Hematopoietic multipotent progenitor cell treated with erythropoietin and hydrocortisone succinate and interleukin-3 and kit ligand, for 17 days (in vitro differentiated cells): ENCODE measurements around the gene KYAT1.
A peak's percentile ranks its signal among the peaks of the same experiment; 100 is the strongest.

Experiments
- DNase-seq: peaks from one replicate; pipeline ENCODE4 v3.0.0-alpha.2; 2015; ENCODE audit warnings: low spot score

KYAT1 gene

GRCh38 chr9:128908372-128908771, 26.6 kb upstream of the KYAT1 start:
- DNase-seq: no peak

GRCh38 chr9:128906741-128907140, 25.0 kb upstream of the KYAT1 start:
- DNase-seq: no peak

- DNase-seq: no peak
Observed at GRCh38 chr9:128905964-128906363, 24.2 kb upstream of the KYAT1 start.

- no peak for DNase-seq
Observed at GRCh38 chr9:128903871-128904620, 22.3 kb upstream of the KYAT1 start.

GRCh38 chr9:128903079-128903461, 21.3 kb upstream of the KYAT1 start:
- DNase-seq: no peak

- no peak for DNase-seq
Observed at GRCh38 chr9:128902351-128903078, 20.8 kb upstream of the KYAT1 start.

GRCh38 chr9:128901822-128902221, 20.1 kb upstream of the KYAT1 start:
- no peak for DNase-seq

- DNase-seq: no peak
Observed at GRCh38 chr9:128901379-128901778, 19.6 kb upstream of the KYAT1 start.

- peak; percentile 46 for DNase-seq
Observed at GRCh38 chr9:128899566-128900322, 18.0 kb upstream of the KYAT1 start.

GRCh38 chr9:128898845-128899565, 17.3 kb upstream of the KYAT1 start:
- no peak for DNase-seq

GRCh38 chr9:128898382-128898781, 16.6 kb upstream of the KYAT1 start:
- no peak for DNase-seq

GRCh38 chr9:128895556-128895955, 13.8 kb upstream of the KYAT1 start:
- DNase-seq: no peak

- DNase-seq: no peak
Observed at GRCh38 chr9:128894764-128895163, 13.0 kb upstream of the KYAT1 start.

GRCh38 chr9:128893354-128893753, 11.6 kb upstream of the KYAT1 start:
- DNase-seq: no peak

GRCh38 chr9:128892221-128892921, 10.6 kb upstream of the KYAT1 start:
- DNase-seq: peak; percentile 93

- peak; percentile 53 for DNase-seq
Observed at GRCh38 chr9:128891321-128892220, 9.8 kb upstream of the KYAT1 start.

GRCh38 chr9:128887914-128888350, 6.2 kb upstream of the KYAT1 start:
- DNase-seq: no peak

- no peak for DNase-seq
Observed at GRCh38 chr9:128887049-128887448, 5.3 kb upstream of the KYAT1 start.

- DNase-seq: peak; percentile 70
Observed at GRCh38 chr9:128886211-128886891, 4.6 kb upstream of the KYAT1 start.

GRCh38 chr9:128885798-128886197, 4.0 kb upstream of the KYAT1 start:
- no peak for DNase-seq
